ENCODE results near the gene RBCK1.

The RBCK1 gene

GRCh38 chr20:407953-408842 is at the start of gene RBCK1:
TSS of gene RBCK1 (plus strand) at chr20:408299. CDS start at chr20:408758, 459 bp downstream.
- DNase-seq: peak; percentile 90 to 91
- Mint-ChIP-seq H3K27me3 (no peaks in the 10 kb centered on the region), H3K4me3 (peak within 1 kb of the TSS; percentile 96), H3K27ac (peak within 1 kb of the TSS; percentile 96 to 97), H3K9me3 (peaks cover 7 to 8% of the 10 kb centered on the region in 2 donors), H3K4me1 (peaks cover 60% of the 10 kb centered on the region)
- ATAC-seq: peak; percentile 77

GRCh38 chr20:358891-359555 is 49.1 kb upstream of the RBCK1 start:
- ATAC-seq: no peak
- no peaks in the 10 kb centered on the region for H3K9me3 Mint-ChIP-seq
- peaks cover 26% of the 10 kb centered on the region for H3K4me1 Mint-ChIP-seq
- no peak for DNase-seq
- H3K27ac Mint-ChIP-seq: no peak overlapping the region
- H3K27me3 Mint-ChIP-seq: no peaks in the 10 kb centered on the region
- H3K4me3 Mint-ChIP-seq: no peak overlapping the region

- H3K4me3 Mint-ChIP-seq: no peak overlapping the region
- no peaks in the 10 kb centered on the region for H3K27me3 Mint-ChIP-seq
- ATAC-seq (no peak), DNase-seq (no peak)
- H3K4me1 Mint-ChIP-seq: peaks cover 45% of the 10 kb centered on the region
- H3K27ac Mint-ChIP-seq: peak overlapping the region; percentile 87 to 92
- H3K9me3 Mint-ChIP-seq: no peaks in the 10 kb centered on the region
These were observed 46.5 kb upstream of the RBCK1 start for GRCh38 chr20:361561-361960.

- no peaks in the 10 kb centered on the region for H3K9me3 Mint-ChIP-seq
- H3K4me3 Mint-ChIP-seq: peak overlapping the region; percentile 76 to 81
- H3K27me3 Mint-ChIP-seq: no peaks in the 10 kb centered on the region
- ATAC-seq (peak; percentile 89), DNase-seq (peak; percentile 57 to 88)
- H3K27ac Mint-ChIP-seq: peak overlapping the region; percentile 87 to 92
- H3K4me1 Mint-ChIP-seq: peaks cover 46% of the 10 kb centered on the region
These were observed 45.5 kb upstream of the RBCK1 start for GRCh38 chr20:362271-363254.

GRCh38 chr20:363319-364078 is 44.6 kb upstream of the RBCK1 start:
- ATAC-seq (peak; percentile 55), DNase-seq (no peak)
- Mint-ChIP-seq H3K27ac (no peak overlapping the region), H3K4me3 (peak overlapping the region; percentile 11 to 36), H3K9me3 (no peaks in the 10 kb centered on the region), H3K4me1 (peaks cover 46% of the 10 kb centered on the region), H3K27me3 (peaks cover 4% of the 10 kb centered on the region)

GRCh38 chr20:364905-365794 is 42.9 kb upstream of the RBCK1 start:
- Mint-ChIP-seq H3K4me1 (peaks cover 51% of the 10 kb centered on the region), H3K4me3 (peak overlapping the region; percentile 42 to 43), H3K27ac (peak overlapping the region; percentile 66 to 72), H3K27me3 (peaks cover 15% of the 10 kb centered on the region), H3K9me3 (no peaks in the 10 kb centered on the region)
- peak; percentile 28 for ATAC-seq
- DNase-seq: no peak

GRCh38 chr20:366041-366718 is 41.9 kb upstream of the RBCK1 start:
- DNase-seq: no peak
- H3K27me3 Mint-ChIP-seq: peaks cover 15% of the 10 kb centered on the region
- no peak for ATAC-seq
- peaks cover 51% of the 10 kb centered on the region for H3K4me1 Mint-ChIP-seq
- no peaks in the 10 kb centered on the region for H3K9me3 Mint-ChIP-seq
- H3K27ac Mint-ChIP-seq: peak overlapping the region in 1 of 2 donors; percentile 32
- peak overlapping the region in 1 of 2 donors; percentile 45 for H3K4me3 Mint-ChIP-seq

- no peak overlapping the region for H3K27ac Mint-ChIP-seq
These were observed 41.2 kb upstream of the RBCK1 start for GRCh38 chr20:366719-367485.

GRCh38 chr20:367486-367887 is 40.6 kb upstream of the RBCK1 start:
- peaks cover 58% of the 10 kb centered on the region for H3K4me1 Mint-ChIP-seq
- DNase-seq (no peak), ATAC-seq (no peak)
- no peak overlapping the region for H3K27ac Mint-ChIP-seq
- H3K27me3 Mint-ChIP-seq: peaks cover 15% of the 10 kb centered on the region
- no peak overlapping the region for H3K4me3 Mint-ChIP-seq
- no peaks in the 10 kb centered on the region for H3K9me3 Mint-ChIP-seq

More at GRCh38 chr20:366719-367485, 41.2 kb upstream of the RBCK1 start:
- Mint-ChIP-seq H3K27me3 (peaks cover 15% of the 10 kb centered on the region), H3K9me3 (no peaks in the 10 kb centered on the region), H3K4me1 (peaks cover 57% of the 10 kb centered on the region), H3K4me3 (no peak overlapping the region)
- DNase-seq: no peak
- no peak for ATAC-seq

- H3K27me3 Mint-ChIP-seq: peaks cover 15% of the 10 kb centered on the region
- peaks cover 58% of the 10 kb centered on the region for H3K4me1 Mint-ChIP-seq
- ATAC-seq: no peak
- H3K4me3 Mint-ChIP-seq: no peak overlapping the region
- H3K9me3 Mint-ChIP-seq: no peaks in the 10 kb centered on the region
- peak overlapping the region in 1 of 2 donors; percentile 24 for H3K27ac Mint-ChIP-seq
- no peak for DNase-seq
These were observed 39.2 kb upstream of the RBCK1 start for GRCh38 chr20:368915-369314.

GRCh38 chr20:370151-370600 is 37.9 kb upstream of the RBCK1 start:
- H3K4me3 Mint-ChIP-seq: no peak overlapping the region
- peak overlapping the region in 1 of 2 donors; percentile 78 for H3K27ac Mint-ChIP-seq
- ATAC-seq (no peak), DNase-seq (no peak)
- H3K27me3 Mint-ChIP-seq: peaks cover 15% of the 10 kb centered on the region
- H3K9me3 Mint-ChIP-seq: no peaks in the 10 kb centered on the region
- H3K4me1 Mint-ChIP-seq: peaks cover 46% of the 10 kb centered on the region

- H3K27ac Mint-ChIP-seq: peak overlapping the region in 1 of 2 donors; percentile 91
- peaks cover 36% of the 10 kb centered on the region for H3K4me1 Mint-ChIP-seq
- no peaks in the 10 kb centered on the region for H3K9me3 Mint-ChIP-seq
- peaks cover 15% of the 10 kb centered on the region for H3K27me3 Mint-ChIP-seq
- DNase-seq (no peak), ATAC-seq (no peak)
- no peak overlapping the region for H3K4me3 Mint-ChIP-seq
These were observed 36.9 kb upstream of the RBCK1 start for GRCh38 chr20:370977-371754.
